Calu3 (cell line): ENCODE data around the gene ZNHIT3. TPM values are rescaled to one million over a fixed set of nuclear protein-coding genes. Genes with fewer than 3 reads are reported as not detected.
A peak's percentile ranks its signal among the peaks of the same experiment; 100 is the strongest.

Experiments
- BruUV-seq: library from RNA; stranded (reverse); fragments of 400-500 nt; replicated peaks from 2 replicates; lab custom pipeline; 2021; lab: Mats Ljungman, UMichigan
- CTCF ChIA-PET: fragments of 300-600 bp; sonication (Branson Sonifier 250); formaldehyde crosslinking; loops from one replicate; lab custom pipeline; 2022; ENCODE audit warnings: antibody characterized with exemption; lab: Charles Lee
- DNase-seq: peaks from one replicate; pipeline ENCODE4 v3.0.0; 2022
- H3K27ac Mint-ChIP-seq: one replicate; pipeline ENCODE4 v1.8.0; 2022; ENCODE audit warnings: mixed read lengths; ENCODE audit not compliant: unreplicated experiment
- H3K27me3 Mint-ChIP-seq: one replicate; pipeline ENCODE4 v1.8.0; 2022; ENCODE audit warnings: mixed read lengths; ENCODE audit not compliant: unreplicated experiment
- H3K36me3 Mint-ChIP-seq: one replicate; pipeline ENCODE4 v1.8.0; 2022; ENCODE audit warnings: mild to moderate bottlenecking, moderate library complexity, mixed read lengths; ENCODE audit not compliant: insufficient read depth, unreplicated experiment
- H3K4me1 Mint-ChIP-seq: one replicate; pipeline ENCODE4 v1.8.0; 2022; ENCODE audit warnings: mild to moderate bottlenecking, low read depth, mixed read lengths; ENCODE audit not compliant: unreplicated experiment
- H3K4me3 Mint-ChIP-seq: one replicate; pipeline ENCODE4 v1.8.0; 2022; ENCODE audit warnings: mild to moderate bottlenecking, low read depth, moderate library complexity, mixed read lengths; ENCODE audit not compliant: unreplicated experiment
- H3K9me3 Mint-ChIP-seq: one replicate; pipeline ENCODE4 v1.8.0; 2022; ENCODE audit warnings: low read depth, mixed read lengths; ENCODE audit not compliant: unreplicated experiment
- CTCF ChIP-seq: fragments of 200-600 bp; IDR thresholded peaks from one replicate; pipeline ENCODE4 v1.8.0; 2022; ENCODE audit warnings: antibody characterized with exemption; ENCODE audit not compliant: unreplicated experiment
- intact Hi-C: fragments of 100-400 bp; cut with micrococcal nuclease; formaldehyde crosslinking; loops from one replicate; pipeline ENCODE4 v1.10.0; 2022; ENCODE audit not compliant: unreplicated experiment
- total RNA-seq: library from RNA; stranded (reverse); gene quantifications from 2 replicates; pipeline ENCODE4 v1.2.3, GENCODE V29; 2022

ZNHIT3 gene
- total RNA-seq, 1 experiment from 2014 or later: 32.6 TPM

GRCh38 chr17:36544307-36545076 lies 58.0 kb downstream of the ZNHIT3 start, which contains the start of gene GGNBP2:
GGNBP2 (plus strand) TSS chr17:36544919; CDS start chr17:36545725, 806 bp downstream.
- CTCF ChIA-PET: interaction anchor here (0.5 to 4.3 kb wide), 10 partner anchors 9 to 957 kb away, joined by 3 to 58 read pairs (median 5); partner anchors contain the start of genes MRM1, MYO19 and PIGW
- no peak for TF ChIP-seq CTCF

GRCh38 chr17:36545077-36545464 lies 58.6 kb downstream of the ZNHIT3 start:
- Mint-ChIP-seq H3K27me3 (no peaks in the 10 kb centered on the region), H3K4me3 (peak overlapping the region; percentile 97), H3K9me3 (no peaks in the 10 kb centered on the region), H3K36me3 (peaks cover 86% of the 10 kb centered on the region), H3K4me1 (peaks cover 26% of the 10 kb centered on the region), H3K27ac (peak overlapping the region; percentile 95)
- TF ChIP-seq CTCF: no peak
- intact Hi-C loops: loop anchor here (5.0 kb wide), 1 partner anchor 692 kb away; no protein-coding TSS in a partner anchor
- BruUV-seq: no TSS peak
- peak; percentile 95 for DNase-seq
- CTCF ChIA-PET: interaction anchor here (0.5 to 4.3 kb wide), 17 partner anchors 9 to 957 kb away, joined by 3 to 58 read pairs (median 4); partner anchors contain the start of genes MRM1, MYO19 and PIGW

More at GRCh38 chr17:36544307-36545076, 58.0 kb downstream of the ZNHIT3 start, which contains the start of gene GGNBP2:
- no peaks in the 10 kb centered on the region for H3K27me3 Mint-ChIP-seq
- peak; percentile 100 for DNase-seq
- H3K4me1 Mint-ChIP-seq: peaks cover 22% of the 10 kb centered on the region
- intact Hi-C loops: loop anchor here (1.0 to 5.0 kb wide), 2 partner anchors 8 to 693 kb away; no protein-coding TSS in a partner anchor
- H3K27ac Mint-ChIP-seq: peak within 1 kb of the TSS; percentile 95
- no peaks in the 10 kb centered on the region for H3K9me3 Mint-ChIP-seq
- H3K36me3 Mint-ChIP-seq: peaks cover 85% of the 10 kb centered on the region
- BruUV-seq: TSS peak; percentile 73
- H3K4me3 Mint-ChIP-seq: peak within 1 kb of the TSS; percentile 97

Other genes starting within 250 kb of the ZNHIT3 start
- gene TBC1D3I, start 222.1 kb upstream of the ZNHIT3 start, total RNA-seq: 2.1 and 3.3 TPM in 2 replicates
- not detected in 2 replicates for gene TBC1D3G, start 162.8 kb upstream of the ZNHIT3 start, total RNA-seq
- not detected in 2 replicates for gene TBC1D3H, start 98.2 kb upstream of the ZNHIT3 start, total RNA-seq
- gene MYO19, start 48.2 kb downstream of the ZNHIT3 start, total RNA-seq: 155 and 156 TPM in 2 replicates
- 71.1 and 78.9 TPM in 2 replicates for gene PIGW, start 48.3 kb downstream of the ZNHIT3 start, total RNA-seq
- gene GGNBP2, start 58.2 kb downstream of the ZNHIT3 start, total RNA-seq: 266 and 274 TPM in 2 replicates
- gene DHRS11, start 105.2 kb downstream of the ZNHIT3 start, total RNA-seq: 53.3 and 63.3 TPM in 2 replicates
- gene MRM1, start 114.9 kb downstream of the ZNHIT3 start, total RNA-seq: 42.4 and 43.5 TPM in 2 replicates